HG03108 (cell line): Measurements from ENCODE around the gene ZSWIM3.

Source experiments
- ATAC-seq: cut with Tn5 transposase; IDR thresholded peaks from one replicate; pipeline ENCODE4 v1.9.1; 2021; ENCODE audit warnings: moderate library complexity; ENCODE audit not compliant: unreplicated experiment

ZSWIM3 gene

GRCh38 chr20:45927071-45927878, 69.9 kb downstream of the ZSWIM3 start:
- ATAC-seq = no peak
